ENCODE results near the gene HOXA7. TPM values are rescaled to one million over a fixed set of nuclear protein-coding genes. Genes with fewer than 3 reads are reported as not detected.

Gene HOXA7
- total RNA-seq, 1 donor from 2014 or later = 17.9 TPM

GRCh38 chr7:27174874-27175625 is 18.6 kb upstream of the HOXA7 start:
- H3K9me3 Mint-ChIP-seq = no peaks in the 10 kb centered on the region
- H3K27me3 Mint-ChIP-seq (ENCODE audit: low read depth) = peaks cover 91% of the 10 kb centered on the region
- H3K36me3 Mint-ChIP-seq = no peaks in the 10 kb centered on the region
- peak; percentile 17 to 38 for DNase-seq (ENCODE audit: low spot score in 2 of 2, unreplicated experiment in 2 of 2)
- H3K27ac Mint-ChIP-seq = peak overlapping the region; percentile 94
- no peak for TF ChIP-seq CTCF (IDR thresholded peaks at IDR 0.05; ENCODE audit: unreplicated experiment)
- H3K4me1 Mint-ChIP-seq = peaks cover 24% of the 10 kb centered on the region
- peak overlapping the region; percentile 69 for H3K4me3 Mint-ChIP-seq

DNA sequence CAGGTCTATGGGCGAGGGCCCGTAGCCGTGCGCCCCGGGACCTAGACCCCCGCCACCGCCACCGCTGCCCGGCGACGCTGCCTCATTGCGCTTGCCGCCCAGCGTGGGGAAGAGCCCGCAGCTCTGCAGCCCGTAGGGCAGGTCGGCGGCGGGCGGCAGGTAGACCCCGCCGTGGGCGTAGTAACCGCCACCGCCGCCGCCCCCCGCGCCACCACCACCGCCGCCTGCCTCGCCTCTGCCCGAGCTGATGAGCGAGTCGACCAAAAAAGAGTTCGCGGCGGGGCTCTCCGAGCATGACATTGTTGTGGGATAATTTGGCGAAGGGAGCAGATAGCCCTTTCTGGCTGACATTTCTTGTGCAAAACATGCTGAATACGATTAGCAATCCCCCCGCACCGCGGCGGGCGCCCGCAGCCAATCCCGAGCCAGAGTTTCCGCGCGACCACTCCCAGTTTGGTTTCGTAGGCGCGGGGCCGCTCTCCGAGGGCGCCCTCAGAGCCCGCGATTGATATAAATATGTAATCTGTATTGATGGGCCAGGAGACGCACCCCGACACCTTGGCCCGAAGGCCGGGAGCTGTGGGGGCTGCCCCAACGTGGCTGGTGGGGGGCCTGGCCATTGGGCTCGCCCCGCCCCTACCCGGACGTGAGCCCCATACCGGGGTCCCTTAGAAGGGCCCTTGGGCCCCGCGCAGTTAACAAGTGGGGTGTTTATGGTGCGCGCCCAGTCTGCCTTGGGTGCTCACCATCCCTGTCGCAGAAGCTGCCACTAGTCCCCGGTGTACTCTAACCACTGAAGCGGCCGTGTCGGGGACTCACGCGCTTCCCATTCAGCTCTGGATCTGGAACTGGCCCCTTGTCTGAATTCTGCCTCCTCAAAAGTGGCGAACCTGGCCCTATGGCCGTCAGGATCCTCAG is 17.7 kb upstream of the HOXA7 start, which contains the start of gene HOXA10:
Gene HOXA10 (minus strand): TSS at position 365 of the 918 bp plus-strand sequence. CDS start 14 bp downstream, at position 351.
- Mint-ChIP-seq H3K27ac (peak within 1 kb of the TSS; percentile 94), H3K27me3 (ENCODE audit: low read depth) (peaks cover 88% of the 10 kb centered on the region), H3K9me3 (no peaks in the 10 kb centered on the region), H3K4me1 (peaks cover 17% of the 10 kb centered on the region), H3K4me3 (peak within 1 kb of the TSS; percentile 69), H3K36me3 (no peaks in the 10 kb centered on the region)
- peak; percentile 29 to 52 for DNase-seq (ENCODE audit: low spot score in 2 of 2, unreplicated experiment in 2 of 2)
- no peak for TF ChIP-seq CTCF (IDR thresholded peaks at IDR 0.05; ENCODE audit: unreplicated experiment)

GRCh38 chr7:27173511-27173955 is 17.1 kb upstream of the HOXA7 start:
- Mint-ChIP-seq H3K36me3 (no peaks in the 10 kb centered on the region), H3K27ac (no peak overlapping the region), H3K4me1 (peaks cover 21% of the 10 kb centered on the region), H3K27me3 (ENCODE audit: low read depth) (peaks cover 88% of the 10 kb centered on the region), H3K9me3 (no peaks in the 10 kb centered on the region), H3K4me3 (no peak overlapping the region)
- TF ChIP-seq CTCF (IDR thresholded peaks at IDR 0.05; ENCODE audit: unreplicated experiment) = no peak
- DNase-seq (ENCODE audit: low spot score in 2 of 2, unreplicated experiment in 2 of 2) = peak; percentile 27 to 59

GRCh38 chr7:27172823-27173510 is 16.5 kb upstream of the HOXA7 start:
- DNase-seq (ENCODE audit: low spot score in 2 of 2, unreplicated experiment in 2 of 2) = peak; percentile 45 to 65
- H3K27me3 Mint-ChIP-seq (ENCODE audit: low read depth) = peaks cover 88% of the 10 kb centered on the region
- peak overlapping the region; percentile 69 for H3K4me3 Mint-ChIP-seq
- no peak for TF ChIP-seq CTCF (IDR thresholded peaks at IDR 0.05; ENCODE audit: unreplicated experiment)
- H3K9me3 Mint-ChIP-seq = no peaks in the 10 kb centered on the region
- peak overlapping the region; percentile 90 for H3K27ac Mint-ChIP-seq
- no peaks in the 10 kb centered on the region for H3K36me3 Mint-ChIP-seq
- peaks cover 26% of the 10 kb centered on the region for H3K4me1 Mint-ChIP-seq

DNA sequence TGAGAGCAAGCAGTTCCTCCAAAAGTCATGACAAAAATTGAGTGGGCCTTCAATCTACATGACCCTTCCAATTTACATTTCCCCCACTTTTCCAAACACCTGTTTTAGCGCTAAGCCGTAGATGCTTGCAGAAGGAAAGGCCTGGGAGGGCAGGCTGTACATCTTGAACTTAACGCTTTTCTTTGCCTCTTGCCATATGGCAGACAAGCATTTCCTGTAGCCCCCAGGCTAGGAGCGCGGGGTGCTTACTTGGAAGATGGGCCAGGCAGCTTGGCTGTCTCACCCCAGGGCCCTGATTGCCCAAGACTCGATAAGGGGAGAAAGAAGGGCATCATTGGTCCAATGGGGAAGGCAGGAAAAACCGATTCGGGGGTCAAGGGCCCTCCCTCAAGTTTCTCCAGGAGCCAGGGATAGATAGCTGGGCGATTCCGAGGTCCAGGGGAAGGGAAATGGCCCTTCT is 15.9 kb upstream of the HOXA7 start:
- no peaks in the 10 kb centered on the region for H3K9me3 Mint-ChIP-seq
- peak overlapping the region; percentile 90 for H3K27ac Mint-ChIP-seq
- no peak for TF ChIP-seq CTCF (IDR thresholded peaks at IDR 0.05; ENCODE audit: unreplicated experiment)
- H3K27me3 Mint-ChIP-seq (ENCODE audit: low read depth) = peaks cover 88% of the 10 kb centered on the region
- H3K4me1 Mint-ChIP-seq = peaks cover 31% of the 10 kb centered on the region
- peak overlapping the region; percentile 69 for H3K4me3 Mint-ChIP-seq
- DNase-seq (ENCODE audit: low spot score in 2 of 2, unreplicated experiment in 2 of 2) = peak; percentile 14 to 39
- H3K36me3 Mint-ChIP-seq = no peaks in the 10 kb centered on the region
